ACHN (cell line): ENCODE results near the gene ITPA.
A peak's percentile ranks its signal among the peaks of the same experiment; 100 is the strongest.

Experiments used
- DNase-seq: peaks from one replicate; pipeline ENCODE4 v3.0.0-alpha.2; 2015
- in situ Hi-C: cut with HindIII; loops from 2 replicates; pipeline ENCODE4 v1.10.0; 2017; ENCODE audit warnings: low sequenced_read_pairs, low pct_ligation_motif_present, low pct_unique_long_range_greater_than_20kb

ITPA gene

GRCh38 chr20:3209257-3209945, at the start of gene ITPA:
Gene ITPA (plus strand): TSS chr20:3209498. CDS start chr20:3209552, 54 bp downstream.
- peak; percentile 27 for DNase-seq
- in situ Hi-C loops: no loop called here

- in situ Hi-C loops: no loop called here
- no peak for DNase-seq
These were observed 48.9 kb upstream of the ITPA start for GRCh38 chr20:3160418-3160817.

- in situ Hi-C loops: no loop called here
- no peak for DNase-seq
These were observed 47.8 kb upstream of the ITPA start for GRCh38 chr20:3161316-3162079.

GRCh38 chr20:3162080-3162611, 47.2 kb upstream of the ITPA start:
- in situ Hi-C loops: no loop called here
- DNase-seq: peak; percentile 37

GRCh38 chr20:3163099-3164042, 45.9 kb upstream of the ITPA start:
- DNase-seq: no peak

GRCh38 chr20:3164043-3164762, 45.1 kb upstream of the ITPA start:
- DNase-seq: no peak
- in situ Hi-C loops: no loop called here

More at GRCh38 chr20:3163099-3164042, 45.9 kb upstream of the ITPA start:
- in situ Hi-C loops: no loop called here

- in situ Hi-C loops: no loop called here
- no peak for DNase-seq
These were observed 44.4 kb upstream of the ITPA start for GRCh38 chr20:3164763-3165410.

GRCh38 chr20:3165473-3166337, 43.6 kb upstream of the ITPA start:
- DNase-seq: no peak
- in situ Hi-C loops: no loop called here

GRCh38 chr20:3166338-3166912, 42.9 kb upstream of the ITPA start:
- in situ Hi-C loops: no loop called here
- no peak for DNase-seq

- no peak for DNase-seq
These were observed 42.4 kb upstream of the ITPA start for GRCh38 chr20:3166913-3167342.

GRCh38 chr20:3167738-3168078, 41.6 kb upstream of the ITPA start:
- in situ Hi-C loops: no loop called here

More at GRCh38 chr20:3166913-3167342, 42.4 kb upstream of the ITPA start:
- in situ Hi-C loops: no loop called here

GRCh38 chr20:3168079-3168828, 41.0 kb upstream of the ITPA start:
- in situ Hi-C loops: no loop called here
- no peak for DNase-seq

More at GRCh38 chr20:3167738-3168078, 41.6 kb upstream of the ITPA start:
- DNase-seq: no peak

- in situ Hi-C loops: no loop called here
- no peak for DNase-seq
These were observed 40.3 kb upstream of the ITPA start for GRCh38 chr20:3168829-3169590.

- no peak for DNase-seq
- in situ Hi-C loops: no loop called here
These were observed 37.7 kb upstream of the ITPA start for GRCh38 chr20:3171391-3172125.
